VCaP (cell line): ENCODE measurements around the gene NPTX1.

ENCODE experiments used
- H3K27ac ChIP-seq: fragments of 450-650 bp; 2 replicates; pipeline ENCODE4 v1.5.1; 2017
- TF ChIP-seq, protein P1 (sequence below): fragments of 450-650 bp; conservative IDR thresholded peaks from 2 replicates; pipeline ENCODE4 v1.5.1; 2017; ENCODE audit warnings: mild to moderate bottlenecking, moderate library complexity

Gene NPTX1

DNA sequence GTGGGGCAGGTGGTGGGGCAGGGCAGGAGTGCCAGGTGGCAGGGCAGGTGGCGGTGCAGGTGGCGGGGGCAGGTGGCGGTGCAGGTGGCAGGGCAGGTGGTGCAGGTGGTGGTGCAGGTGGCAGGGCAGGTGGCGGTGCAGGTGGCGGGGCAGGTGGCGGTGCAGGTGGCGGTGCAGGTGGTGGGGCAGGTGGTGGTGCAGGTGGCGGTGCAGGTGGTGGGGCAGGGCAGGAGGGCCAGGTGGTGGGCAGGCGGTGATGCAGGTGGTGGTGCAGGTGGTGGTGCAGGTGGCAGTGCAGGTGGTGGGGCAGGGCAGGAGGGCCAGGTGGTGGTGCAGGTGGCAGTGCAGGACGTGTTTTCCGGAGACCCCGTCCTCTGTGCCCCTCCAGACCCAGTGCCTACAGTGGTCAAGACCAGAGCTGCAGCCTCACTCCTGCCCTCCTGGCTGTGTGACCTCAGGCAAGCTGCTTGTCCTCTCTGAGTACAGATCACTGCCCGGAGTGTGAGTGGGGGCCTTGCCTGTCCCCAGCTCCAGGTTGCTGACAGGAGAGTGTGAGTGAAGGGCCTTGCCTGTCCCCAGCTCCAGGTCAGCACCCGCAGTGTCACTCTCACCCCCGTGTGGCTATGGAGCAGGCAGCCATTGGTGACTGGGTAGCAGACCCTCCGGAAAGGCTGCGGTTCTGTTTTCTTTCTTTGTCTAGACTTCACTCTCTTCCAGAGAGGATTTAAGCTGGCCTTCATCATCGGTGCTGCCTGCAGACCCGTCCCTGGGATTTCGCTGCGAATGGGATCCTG is 16.1 kb upstream of the NPTX1 start:
- H3K27ac ChIP-seq, result no peak overlapping the region
- TF ChIP-seq, protein P1, sequence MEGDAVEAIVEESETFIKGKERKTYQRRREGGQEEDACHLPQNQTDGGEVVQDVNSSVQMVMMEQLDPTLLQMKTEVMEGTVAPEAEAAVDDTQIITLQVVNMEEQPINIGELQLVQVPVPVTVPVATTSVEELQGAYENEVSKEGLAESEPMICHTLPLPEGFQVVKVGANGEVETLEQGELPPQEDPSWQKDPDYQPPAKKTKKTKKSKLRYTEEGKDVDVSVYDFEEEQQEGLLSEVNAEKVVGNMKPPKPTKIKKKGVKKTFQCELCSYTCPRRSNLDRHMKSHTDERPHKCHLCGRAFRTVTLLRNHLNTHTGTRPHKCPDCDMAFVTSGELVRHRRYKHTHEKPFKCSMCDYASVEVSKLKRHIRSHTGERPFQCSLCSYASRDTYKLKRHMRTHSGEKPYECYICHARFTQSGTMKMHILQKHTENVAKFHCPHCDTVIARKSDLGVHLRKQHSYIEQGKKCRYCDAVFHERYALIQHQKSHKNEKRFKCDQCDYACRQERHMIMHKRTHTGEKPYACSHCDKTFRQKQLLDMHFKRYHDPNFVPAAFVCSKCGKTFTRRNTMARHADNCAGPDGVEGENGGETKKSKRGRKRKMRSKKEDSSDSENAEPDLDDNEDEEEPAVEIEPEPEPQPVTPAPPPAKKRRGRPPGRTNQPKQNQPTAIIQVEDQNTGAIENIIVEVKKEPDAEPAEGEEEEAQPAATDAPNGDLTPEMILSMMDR, result no peak

DNA sequence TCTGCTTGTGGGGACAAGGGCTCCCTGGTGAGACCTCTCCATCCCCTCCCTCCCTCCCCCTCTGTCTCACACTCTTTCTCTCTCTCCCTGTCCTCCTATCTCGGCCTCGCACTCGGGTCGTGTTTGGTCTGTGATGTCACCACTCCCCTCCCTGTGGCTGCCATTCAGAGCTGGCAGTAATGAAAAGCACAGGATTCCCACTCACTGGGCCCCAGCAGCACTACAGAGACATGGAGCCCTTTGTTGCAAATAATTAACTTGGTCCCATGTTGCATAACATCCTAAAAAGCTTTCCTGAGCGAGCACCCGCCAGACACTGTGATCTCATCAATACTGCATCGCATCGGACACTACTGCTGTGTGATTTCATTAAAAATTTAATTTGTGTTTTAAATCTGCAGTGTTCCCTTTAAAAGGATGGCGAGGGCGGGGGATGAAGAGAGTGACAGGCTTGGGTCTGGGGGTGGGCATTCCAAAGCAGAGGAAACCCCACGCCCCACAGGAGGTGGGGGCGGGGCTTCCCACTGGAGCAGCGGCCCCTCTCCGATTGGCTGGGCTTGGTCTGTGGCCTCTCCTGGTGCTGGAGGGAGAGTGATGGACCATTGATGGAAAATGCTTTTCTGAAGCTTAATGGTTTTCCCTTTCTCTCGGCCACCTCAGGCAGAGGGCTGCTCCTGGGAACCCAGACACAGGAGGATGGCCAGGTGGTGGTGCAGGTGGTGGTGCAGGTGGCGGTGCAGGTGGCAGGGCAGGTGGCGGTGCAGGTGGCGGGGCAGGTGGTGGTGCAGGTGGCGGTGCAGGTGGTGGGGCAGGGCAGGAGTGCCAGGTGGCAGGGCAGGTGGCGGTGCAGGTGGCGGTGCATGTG is 15.3 kb upstream of the NPTX1 start:
- H3K27ac ChIP-seq, result no peak overlapping the region
- TF ChIP-seq, protein P1, result no peak

DNA sequence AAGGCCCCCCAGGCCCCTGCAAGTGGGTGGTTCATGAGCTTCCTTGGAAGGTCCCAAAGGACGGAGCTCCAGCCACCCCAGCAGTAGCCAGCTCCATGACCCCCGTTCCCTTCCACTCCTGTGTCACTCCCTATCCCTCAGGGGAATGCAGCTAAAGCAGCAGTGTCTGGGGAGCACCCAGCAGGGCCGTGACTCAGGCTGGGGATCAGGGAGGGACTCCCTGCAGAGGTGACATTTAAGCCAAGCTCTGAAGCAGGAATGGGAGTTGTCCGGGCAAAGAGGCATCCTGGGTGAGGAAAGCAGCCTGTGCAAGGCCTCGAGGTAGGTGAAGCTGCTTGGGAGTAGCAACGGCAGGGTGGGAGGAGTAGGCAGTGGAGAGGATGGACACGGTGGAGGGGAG is 11.1 kb upstream of the NPTX1 start:
- TF ChIP-seq, protein P1, result no peak
- H3K27ac ChIP-seq, result no peak overlapping the region

DNA sequence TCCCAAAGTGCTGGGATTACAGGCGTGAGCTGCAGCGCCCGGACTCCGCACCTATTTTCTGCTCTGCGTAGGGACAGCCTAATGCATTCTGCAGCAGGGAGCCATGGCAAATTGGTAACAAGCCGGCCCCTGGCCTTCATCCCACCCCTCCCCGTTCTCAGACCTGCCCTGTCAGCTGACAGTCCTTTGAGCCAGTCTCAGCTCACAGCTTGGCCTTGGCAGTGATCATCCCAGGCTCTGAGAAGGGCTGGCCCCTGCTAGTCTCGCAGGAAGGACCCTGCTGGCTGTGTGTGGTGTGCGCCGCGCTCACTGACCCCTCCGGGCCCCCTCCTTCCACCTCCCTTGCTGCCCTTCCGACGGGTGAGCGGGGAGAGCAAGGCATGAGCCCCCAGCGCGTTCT is 10.3 kb upstream of the NPTX1 start:
- no peak overlapping the region for H3K27ac ChIP-seq
- TF ChIP-seq, protein P1, result no peak

DNA sequence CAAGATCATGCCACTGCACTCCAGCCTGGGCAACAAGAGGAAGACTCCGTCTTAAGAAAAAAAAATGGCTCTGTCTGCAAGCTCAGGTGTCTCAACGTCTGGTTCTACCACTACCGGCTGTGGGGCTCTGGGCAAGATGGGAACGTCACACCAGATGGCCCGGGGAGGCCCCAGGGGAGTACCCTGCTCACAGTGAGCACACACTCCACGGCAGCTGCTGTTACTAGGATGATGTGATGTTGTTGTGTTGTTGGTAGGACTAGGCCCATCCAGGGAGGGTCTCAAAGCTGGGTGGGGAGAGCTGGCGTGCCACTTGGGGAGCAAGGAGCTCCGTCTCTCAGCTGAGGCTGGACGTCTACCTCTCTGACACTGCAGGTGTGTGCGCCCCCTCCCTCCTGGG is 9.4 kb upstream of the NPTX1 start:
- TF ChIP-seq, protein P1, result no peak
- no peak overlapping the region for H3K27ac ChIP-seq

DNA sequence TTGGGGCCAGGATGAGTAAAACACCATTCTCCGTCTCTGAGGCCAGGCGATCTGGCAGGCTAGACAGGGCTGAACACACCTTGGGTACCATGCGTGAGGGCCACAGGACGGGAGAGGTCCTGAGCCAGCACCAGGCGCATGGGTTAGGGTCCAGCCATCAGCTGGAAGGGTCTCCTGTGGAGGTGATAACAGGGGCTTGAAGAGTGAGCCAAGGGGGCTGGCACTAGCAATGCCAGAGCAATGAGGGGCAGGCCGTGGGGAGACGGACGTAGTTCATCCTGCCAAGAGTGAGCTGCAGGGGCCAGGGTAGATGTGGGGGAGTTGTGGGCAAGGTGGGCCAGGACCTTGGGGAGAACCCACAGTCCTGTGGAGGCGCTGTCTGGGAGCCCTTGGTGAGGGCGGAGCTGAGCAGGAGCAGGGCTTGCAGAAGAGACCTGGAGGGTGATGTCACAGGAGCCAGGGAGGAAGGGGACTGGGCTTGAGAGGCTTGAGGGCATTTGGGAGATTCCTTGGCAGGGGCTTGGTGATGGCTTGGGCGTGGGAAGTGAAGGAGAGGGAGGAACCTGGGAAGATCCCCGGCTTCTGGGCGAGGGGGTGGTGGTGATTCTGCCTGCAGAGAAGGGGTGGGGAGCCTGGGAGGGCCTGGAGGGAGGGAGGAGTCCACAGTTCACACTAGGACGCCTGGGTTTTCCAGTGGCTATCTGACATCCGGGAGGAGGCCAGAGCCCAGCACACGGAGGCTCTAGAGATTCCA is 6.3 kb upstream of the NPTX1 start:
- TF ChIP-seq, protein P1, result no peak
- H3K27ac ChIP-seq, result no peak overlapping the region

DNA sequence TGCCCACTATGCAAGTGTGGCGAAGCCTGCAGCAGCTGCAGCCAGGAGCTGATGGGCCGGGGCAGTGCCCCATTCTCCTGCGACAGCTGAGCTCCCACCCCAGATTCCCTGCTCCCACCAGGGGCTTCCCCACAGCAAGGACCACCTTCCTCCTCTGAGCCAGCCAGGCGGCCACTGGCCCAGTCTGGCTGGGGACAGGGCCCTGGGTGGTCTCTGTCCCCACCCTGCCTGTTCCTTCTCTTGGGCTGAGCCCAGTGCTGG is 5.6 kb upstream of the NPTX1 start:
- TF ChIP-seq, protein P1, result no peak
- H3K27ac ChIP-seq, result no peak overlapping the region
